Memory B cell (primary cell): ENCODE data around the gene SLC7A1.
A peak's percentile ranks its signal among the peaks of the same experiment; 100 is the strongest.

Experiments
- ATAC-seq: fragments of 150-1000 bp; cut with Tn5 transposase; 2 replicates; pipeline ENCODE4 v1.10.0; 2021; ENCODE audit warnings: low read depth, mild to moderate bottlenecking, moderate library complexity
- DNase-seq, 2 donors: peaks; one replicate each; pipeline ENCODE4 v3.0.0; 2022; ENCODE audit warnings: low spot score in 2 of 2
- H3K27ac Mint-ChIP-seq: one replicate; pipeline ENCODE4 v1.8.0; 2022; ENCODE audit warnings: mild to moderate bottlenecking, moderate library complexity, mixed read lengths
- H3K27me3 Mint-ChIP-seq: one replicate; pipeline ENCODE4 v1.8.0; 2022; ENCODE audit warnings: mixed read lengths
- H3K36me3 Mint-ChIP-seq: one replicate; pipeline ENCODE4 v1.8.0; 2022; ENCODE audit warnings: mild to moderate bottlenecking, mixed read lengths
- H3K4me1 Mint-ChIP-seq: one replicate; pipeline ENCODE4 v1.8.0; 2022; ENCODE audit warnings: mixed read lengths
- H3K4me3 Mint-ChIP-seq: one replicate; pipeline ENCODE4 v1.8.0; 2022; ENCODE audit warnings: mild to moderate bottlenecking, moderate library complexity, mixed read lengths
- H3K9me3 Mint-ChIP-seq: one replicate; pipeline ENCODE4 v1.8.0; 2022; ENCODE audit warnings: mixed read lengths

The SLC7A1 gene

GRCh38 chr13:29511106-29511796 is 84.2 kb downstream of the SLC7A1 start:
- no peak for ATAC-seq
- no peaks in the 10 kb centered on the region for H3K4me1 Mint-ChIP-seq
- no peak for DNase-seq
- no peaks in the 10 kb centered on the region for H3K9me3 Mint-ChIP-seq
- no peak overlapping the region for H3K4me3 Mint-ChIP-seq
- peaks cover 7% of the 10 kb centered on the region for H3K36me3 Mint-ChIP-seq
- H3K27ac Mint-ChIP-seq: no peak overlapping the region
- H3K27me3 Mint-ChIP-seq: no peaks in the 10 kb centered on the region

GRCh38 chr13:29510651-29511084 is 84.8 kb downstream of the SLC7A1 start:
- ATAC-seq: no peak
- no peak overlapping the region for H3K27ac Mint-ChIP-seq
- DNase-seq: no peak
- no peak overlapping the region for H3K4me3 Mint-ChIP-seq
- no peaks in the 10 kb centered on the region for H3K27me3 Mint-ChIP-seq
- peaks cover 7% of the 10 kb centered on the region for H3K36me3 Mint-ChIP-seq
- H3K4me1 Mint-ChIP-seq: no peaks in the 10 kb centered on the region
- no peaks in the 10 kb centered on the region for H3K9me3 Mint-ChIP-seq

DNA sequence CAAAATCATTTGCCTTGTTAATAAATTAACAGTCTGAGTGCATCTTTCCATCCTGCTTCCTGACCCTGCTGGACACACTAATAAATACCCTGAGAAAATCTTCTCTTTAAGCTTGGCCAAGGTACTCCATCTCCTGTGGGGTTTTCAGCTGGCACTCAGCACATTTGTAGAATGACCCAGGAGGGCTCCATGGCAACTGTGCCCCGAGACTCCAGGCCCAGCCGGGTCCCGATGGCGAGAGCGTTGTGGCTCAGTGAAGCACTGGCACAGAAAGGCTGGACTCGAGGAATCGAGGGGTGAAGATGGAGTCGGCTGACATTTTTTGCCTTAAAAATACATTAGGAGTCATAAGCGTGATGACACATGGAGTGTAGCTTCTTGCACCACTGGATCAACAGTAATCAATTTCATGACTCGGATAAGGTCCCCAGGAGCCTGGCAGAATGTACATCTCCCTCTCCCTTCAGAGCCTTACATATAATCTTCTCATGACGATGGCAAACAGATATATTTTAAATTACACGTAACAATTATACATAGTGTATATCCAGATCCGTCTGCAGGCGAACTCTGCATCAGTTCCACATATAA is 85.4 kb downstream of the SLC7A1 start:
- peaks cover 4% of the 10 kb centered on the region for H3K27me3 Mint-ChIP-seq
- H3K27ac Mint-ChIP-seq: no peak overlapping the region
- DNase-seq: no peak

DNA sequence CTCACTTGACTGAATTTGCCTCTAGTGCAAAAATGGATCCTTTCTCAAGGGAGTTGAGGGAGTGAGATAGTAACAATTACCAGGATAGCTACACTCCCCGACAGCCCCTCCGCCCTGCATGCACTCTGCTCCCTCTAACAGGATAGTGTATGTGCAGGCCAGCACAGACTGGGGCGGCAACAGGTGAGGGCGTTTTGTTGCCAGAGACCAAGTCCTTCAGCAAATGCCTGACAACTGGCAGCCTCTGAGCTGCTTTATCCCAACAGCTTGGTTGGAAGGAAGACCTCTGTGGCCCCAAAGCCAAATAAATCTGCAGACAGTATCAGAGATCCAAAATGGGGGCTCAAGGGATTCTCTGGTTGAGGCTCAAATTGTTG is 86.6 kb downstream of the SLC7A1 start:
- Mint-ChIP-seq H3K9me3 (no peaks in the 10 kb centered on the region), H3K27ac (no peak overlapping the region), H3K4me1 (no peaks in the 10 kb centered on the region), H3K27me3 (peaks cover 4% of the 10 kb centered on the region), H3K4me3 (no peak overlapping the region), H3K36me3 (peaks cover 5% of the 10 kb centered on the region)
- no peak for DNase-seq
- ATAC-seq: no peak

More for the DNA sequence above, 85.4 kb downstream of the SLC7A1 start:
- Mint-ChIP-seq H3K36me3 (peaks cover 7% of the 10 kb centered on the region), H3K9me3 (no peaks in the 10 kb centered on the region), H3K4me1 (no peaks in the 10 kb centered on the region), H3K4me3 (no peak overlapping the region)
- no peak for ATAC-seq

GRCh38 chr13:29508130-29508875 is 87.2 kb downstream of the SLC7A1 start:
- no peak overlapping the region for H3K4me3 Mint-ChIP-seq
- H3K36me3 Mint-ChIP-seq: no peaks in the 10 kb centered on the region
- no peaks in the 10 kb centered on the region for H3K9me3 Mint-ChIP-seq
- no peak overlapping the region for H3K27ac Mint-ChIP-seq
- H3K27me3 Mint-ChIP-seq: peaks cover 5% of the 10 kb centered on the region
- ATAC-seq (peak; percentile 79), DNase-seq (peak; percentile 67 to 77)
- no peaks in the 10 kb centered on the region for H3K4me1 Mint-ChIP-seq

DNA sequence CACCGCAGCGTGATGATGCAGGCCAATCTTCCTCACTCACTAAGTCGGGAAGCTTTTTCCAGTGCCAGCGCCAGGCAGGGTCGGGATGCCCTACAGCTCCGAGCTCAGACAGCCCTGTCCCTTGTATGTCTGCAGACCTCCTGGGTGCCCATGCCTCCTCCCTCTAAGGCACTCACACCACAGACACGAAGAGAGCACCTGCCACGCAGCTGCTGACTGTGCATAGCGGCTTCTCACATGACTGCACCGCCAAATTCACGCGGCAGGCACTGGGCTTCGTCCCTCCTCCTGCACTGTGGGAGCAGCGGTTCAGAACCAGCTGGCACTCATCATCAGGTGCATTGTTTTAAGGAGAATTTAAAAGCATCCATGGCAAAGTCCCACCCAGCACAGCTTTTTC is 88.1 kb downstream of the SLC7A1 start:
- H3K27me3 Mint-ChIP-seq: peaks cover 7% of the 10 kb centered on the region
- H3K36me3 Mint-ChIP-seq: no peaks in the 10 kb centered on the region
- no peak overlapping the region for H3K4me3 Mint-ChIP-seq
- no peaks in the 10 kb centered on the region for H3K9me3 Mint-ChIP-seq
- H3K4me1 Mint-ChIP-seq: peaks cover 3% of the 10 kb centered on the region
- H3K27ac Mint-ChIP-seq: no peak overlapping the region
- peak; percentile 69 for ATAC-seq
- DNase-seq: no peak

DNA sequence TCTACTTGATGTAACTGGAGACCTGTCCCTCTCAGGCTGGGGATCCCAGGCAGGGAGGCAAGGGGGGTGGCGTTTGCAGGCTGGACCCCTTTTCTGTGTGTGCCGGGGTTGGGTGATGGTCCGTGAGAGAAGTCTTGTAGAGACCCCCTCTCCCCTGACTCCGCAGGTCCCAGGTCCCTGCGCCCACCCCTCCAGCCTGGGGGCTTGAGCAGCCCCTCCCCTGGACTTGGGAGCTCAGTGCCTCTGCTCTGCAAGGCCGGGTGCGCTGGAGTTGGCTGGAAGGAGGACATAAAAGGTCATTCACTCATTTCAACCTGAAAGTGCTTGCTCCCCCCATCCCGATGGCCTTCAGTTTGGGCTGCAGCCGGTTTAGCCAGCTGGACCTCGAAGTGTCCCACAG is 89.5 kb downstream of the SLC7A1 start:
- peaks cover 3% of the 10 kb centered on the region for H3K4me1 Mint-ChIP-seq

GRCh38 chr13:29505511-29505910 is 90.0 kb downstream of the SLC7A1 start:
- H3K27me3 Mint-ChIP-seq: peaks cover 11% of the 10 kb centered on the region
- peaks cover 3% of the 10 kb centered on the region for H3K4me1 Mint-ChIP-seq
- ATAC-seq (no peak), DNase-seq (no peak)
- H3K36me3 Mint-ChIP-seq: no peaks in the 10 kb centered on the region
- H3K4me3 Mint-ChIP-seq: no peak overlapping the region
- no peak overlapping the region for H3K27ac Mint-ChIP-seq
- H3K9me3 Mint-ChIP-seq: no peaks in the 10 kb centered on the region

More for the DNA sequence above, 89.5 kb downstream of the SLC7A1 start:
- Mint-ChIP-seq H3K9me3 (no peaks in the 10 kb centered on the region), H3K27me3 (peaks cover 11% of the 10 kb centered on the region), H3K36me3 (no peaks in the 10 kb centered on the region), H3K4me3 (no peak overlapping the region), H3K27ac (no peak overlapping the region)
- ATAC-seq (no peak), DNase-seq (no peak)

GRCh38 chr13:29504691-29505090 is 90.8 kb downstream of the SLC7A1 start:
- no peak overlapping the region for H3K4me3 Mint-ChIP-seq
- H3K27me3 Mint-ChIP-seq: peaks cover 11% of the 10 kb centered on the region
- no peaks in the 10 kb centered on the region for H3K9me3 Mint-ChIP-seq
- DNase-seq (no peak), ATAC-seq (no peak)
- no peak overlapping the region for H3K27ac Mint-ChIP-seq
- peaks cover 3% of the 10 kb centered on the region for H3K4me1 Mint-ChIP-seq
- no peaks in the 10 kb centered on the region for H3K36me3 Mint-ChIP-seq

DNA sequence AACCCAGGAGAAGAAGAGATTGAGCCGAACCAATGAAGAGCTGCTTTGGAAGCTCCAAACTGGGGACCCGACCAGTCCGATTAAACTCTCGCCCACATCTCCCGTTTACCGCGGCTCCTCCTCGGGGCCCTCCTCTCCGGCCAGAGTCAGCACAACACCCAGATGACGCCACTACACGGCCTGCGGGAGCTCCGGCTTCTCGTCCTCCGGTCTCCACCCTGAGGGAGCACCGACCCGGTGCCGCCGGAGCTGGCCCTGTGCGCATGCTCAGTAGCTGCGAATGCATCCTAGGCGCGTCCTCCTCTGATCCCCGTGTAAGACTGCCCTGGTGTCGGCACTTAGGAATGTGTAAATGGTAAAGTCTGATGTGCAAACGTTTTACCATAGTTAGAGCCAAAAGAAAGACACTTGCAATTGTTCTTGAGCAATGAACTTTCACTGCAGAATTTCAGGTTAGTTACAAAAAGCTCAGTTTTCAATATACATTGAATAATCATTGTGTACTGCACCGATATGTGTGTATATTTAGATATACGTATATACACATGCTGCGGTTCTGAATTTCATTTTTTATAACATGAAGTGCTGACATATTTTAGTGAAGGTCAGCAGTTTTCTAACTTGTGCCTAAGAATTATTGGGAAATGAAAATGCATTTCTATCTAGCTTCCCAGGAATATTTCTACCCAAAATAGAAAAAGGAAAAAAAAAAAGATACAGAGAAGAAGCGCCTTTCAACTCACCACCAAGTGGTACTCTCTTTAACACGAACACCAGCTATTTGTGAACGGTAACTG is 92.2 kb downstream of the SLC7A1 start:
- H3K36me3 Mint-ChIP-seq: no peaks in the 10 kb centered on the region
- peaks cover 11% of the 10 kb centered on the region for H3K27me3 Mint-ChIP-seq
- H3K4me1 Mint-ChIP-seq: peaks cover 3% of the 10 kb centered on the region
- no peaks in the 10 kb centered on the region for H3K9me3 Mint-ChIP-seq
- H3K27ac Mint-ChIP-seq: no peak overlapping the region
- no peak for DNase-seq
- ATAC-seq: no peak
- H3K4me3 Mint-ChIP-seq: no peak overlapping the region

- Mint-ChIP-seq H3K36me3 (no peaks in the 10 kb centered on the region), H3K9me3 (no peaks in the 10 kb centered on the region), H3K4me3 (no peak overlapping the region), H3K4me1 (peaks cover 3% of the 10 kb centered on the region), H3K27me3 (peaks cover 11% of the 10 kb centered on the region), H3K27ac (no peak overlapping the region)
- no peak for DNase-seq
- ATAC-seq: no peak
Observed at GRCh38 chr13:29502391-29503008, 93.0 kb downstream of the SLC7A1 start.

- no peak for ATAC-seq
- H3K9me3 Mint-ChIP-seq: no peaks in the 10 kb centered on the region
- no peak overlapping the region for H3K4me3 Mint-ChIP-seq
- no peak overlapping the region for H3K27ac Mint-ChIP-seq
- DNase-seq: no peak
- peaks cover 11% of the 10 kb centered on the region for H3K27me3 Mint-ChIP-seq
- H3K4me1 Mint-ChIP-seq: peaks cover 7% of the 10 kb centered on the region
- no peaks in the 10 kb centered on the region for H3K36me3 Mint-ChIP-seq
Observed at GRCh38 chr13:29501674-29502073, 93.8 kb downstream of the SLC7A1 start.

- no peak overlapping the region for H3K4me3 Mint-ChIP-seq
- ATAC-seq (no peak), DNase-seq (no peak)
- H3K27ac Mint-ChIP-seq: no peak overlapping the region
- H3K9me3 Mint-ChIP-seq: no peaks in the 10 kb centered on the region
- H3K4me1 Mint-ChIP-seq: peaks cover 20% of the 10 kb centered on the region
- peaks cover 8% of the 10 kb centered on the region for H3K27me3 Mint-ChIP-seq
- no peaks in the 10 kb centered on the region for H3K36me3 Mint-ChIP-seq
Observed at GRCh38 chr13:29500386-29500785, 95.1 kb downstream of the SLC7A1 start.
